ENCODE measurements around the gene ASRGL1. TPM values are rescaled to one million over a fixed set of nuclear protein-coding genes. Genes with fewer than 3 reads are reported as not detected.

The ASRGL1 gene
- total and polyA plus RNA-seq, 2 of the 13 experiments (the other 11 are each of a cell fraction or from before 2014, with no cell fraction given) = 50.8 to 97.5 TPM

- TF ChIP-seq ZNF687 (CRISPR knock-in tag; IDR thresholded peaks at IDR 0.05) = peak; percentile 46; the same call in 1 of the 2 replicates
- no peak for TF ChIP-seq HNF4A (CRISPR knock-in tag; IDR thresholded peaks at IDR 0.05)
- no peak for TF ChIP-seq ZSCAN12 (CRISPR knock-in tag; IDR thresholded peaks at IDR 0.05)
- no peak for TF ChIP-seq KDM3A (CRISPR knock-in tag; IDR thresholded peaks at IDR 0.05; ENCODE audit: low read depth)
- TF ChIP-seq FUBP1 (CRISPR knock-in tag; IDR thresholded peaks at IDR 0.05; ENCODE audit: borderline replicate concordance) = no peak
Observed at GRCh38 chr11:62400760-62401159, 63.5 kb downstream of the ASRGL1 start (continued).

GRCh38 chr11:62401356-62401755 is 64.1 kb downstream of the ASRGL1 start:
- Histone ChIP-seq H4K20me1 (ENCODE audit: insufficient read depth, low read length) (no peaks in the 10 kb centered on the region), H3K4me2 (ENCODE audit: low read depth, low read length) (no peak overlapping the region), H3K9ac (ENCODE audit: insufficient read depth, low read depth, low read length) (no peak overlapping the region), H3K9me3 (ENCODE audit: low read length) (no peaks in the 10 kb centered on the region), H3K27ac (ENCODE audit: extremely low read length, insufficient read depth, low read length) (no peak overlapping the region), H3K27me3 (ENCODE audit: control insufficient read depth in 1 of 2, insufficient read depth in 2 of 2, low read length in 2 of 2) (peaks cover 5 to 43% of the 10 kb centered on the region in 2 experiments; a peak in 4 of 5 replicates), H3K36me3 (replicated peaks in 1 of 2; ENCODE audit: control insufficient read depth in 1 of 2, insufficient read depth in 2 of 2, low read length in 2 of 2) (no peaks in the 10 kb centered on the region), H3K79me2 (ENCODE audit: insufficient read depth, low read length) (no peaks in the 10 kb centered on the region), H3K4me3 (replicated peaks in 1 of 3; ENCODE audit: insufficient read depth in 1 of 3, low read depth in 2 of 3, low read length in 3 of 3) (no peak overlapping the region), H3K4me1 (ENCODE audit: insufficient read depth, low read length) (peaks cover 52% of the 10 kb centered on the region), H2AFZ (ENCODE audit: low read length) (no peak overlapping the region)
- ATAC-seq = no peak
- no peak for FAIRE-seq
- ChIA-PET CTCF (ENCODE audit: low intra/inter-chr PET ratio, low total read pairs) (no interaction called here), POLR2A (interaction anchor here (1.1 to 1.4 kb wide), 3 partner anchors 9 to 173 kb away, joined by 3 to 4 read pairs (median 4); partner anchors contain the start of gene EEF1G)
- intact Hi-C loops (cut with micrococcal nuclease; ENCODE audit: unreplicated experiment) = no loop called here
- DNase-seq (ENCODE audit: low spot score) = no peak
- in situ Hi-C loops (cut with HindIII; ENCODE audit: extremely low pct_ligation_motif_present, low pct_unique_long_range_greater_than_20kb) = no loop called here
- BruUV-seq (replicated peaks) = no TSS peak
- WGBS (ENCODE audit: low lambda C conversion rate) = 84% methylated on average over 5 of the region's 5 CpGs
- no peak for TF ChIP-seq ZNF775 (CRISPR knock-in tag; IDR thresholded peaks at IDR 0.05; ENCODE audit: borderline replicate concordance)
- TF ChIP-seq ZNF343 (CRISPR knock-in tag; IDR thresholded peaks at IDR 0.05) = no peak
- TF ChIP-seq ZMYM3 (CRISPR knock-in tag; IDR thresholded peaks at IDR 0.05) = no peak
- no peak for TF ChIP-seq SRSF9 (IDR thresholded peaks at IDR 0.05; ENCODE audit: borderline replicate concordance, insufficient read depth, low read depth, low read length, poor library complexity, severe bottlenecking)
- TF ChIP-seq ZNF567 (CRISPR knock-in tag; IDR thresholded peaks at IDR 0.05; ENCODE audit: borderline replicate concordance) = no peak
- no peak for TF ChIP-seq ZNF546 (CRISPR knock-in tag; conservative IDR thresholded peaks at IDR 0.05)
- no peak for TF ChIP-seq RNF2 (conservative IDR thresholded peaks at IDR 0.05; ENCODE audit: low read depth)
- no peak for TF ChIP-seq ZNF33A (CRISPR knock-in tag; IDR thresholded peaks at IDR 0.05; ENCODE audit: borderline replicate concordance)
- TF ChIP-seq MNT (IDR thresholded peaks at IDR 0.05) = no peak
- TF ChIP-seq NFE2L1 (CRISPR knock-in tag; IDR thresholded peaks at IDR 0.05; ENCODE audit: borderline replicate concordance) = no peak
- no peak for TF ChIP-seq ATRX (CRISPR knock-in tag; IDR thresholded peaks at IDR 0.05; ENCODE audit: borderline replicate concordance)

Data from HepG2 (cell line).